HepG2 (cell line): ENCODE measurements around the gene ZNF581. TPM values are rescaled to one million over a fixed set of nuclear protein-coding genes. Genes with fewer than 3 reads are reported as not detected.
A peak's percentile ranks its signal among the peaks of the same experiment; 100 is the strongest.

Experiments used
- ATF1 ChIP-seq: IDR thresholded peaks from 2 replicates; pipeline ENCODE4 v1.6.1; 2016; ENCODE audit warnings: mild to moderate bottlenecking, control low read depth
- NR2C2 ChIP-seq: sonication (generic); formaldehyde crosslinking; IDR thresholded peaks from 2 replicates; pipeline ENCODE4 v1.4.0; 2020; ENCODE audit warnings: missing genetic modification reagents, mild to moderate bottlenecking, moderate library complexity, borderline replicate concordance
- ZNF558 ChIP-seq: sonication (generic); formaldehyde crosslinking; IDR thresholded peaks from 2 replicates; pipeline ENCODE4 v1.9.0; 2022; ENCODE audit warnings: mild to moderate bottlenecking, missing genetic modification reagents, borderline replicate concordance
- polyA plus RNA-seq, 8 experiments: library from polyadenylated mRNA; depleted of rRNA in 3 of 8; stranded (reverse) in 7 of 8; unstranded in 1 of 8; fragments of >200 nt; fragmentation: Illumina TruSeq in 4 of 8; extraction: Trizol in 4 of 8; gene quantifications; 2 replicates each; pipeline versions ENCODE4 v1.2.1 to v1.2.3, GENCODE V29; 2011 to 2016; ENCODE audit warnings: low read depth in 4 of 8, missing spikeins in 1 of 8, mixed read lengths in 1 of 8; ENCODE audit not compliant: insufficient read depth in 1 of 8
- total RNA-seq, 5 experiments: library from RNA; depleted of rRNA; stranded (reverse); fragments of >200 nt; fragmentation: Illumina TruSeq; extraction: Trizol; gene quantifications; 2 replicates each; pipeline ENCODE4 v1.2.3, GENCODE V29; 2016; ENCODE audit warnings: low read depth in 1 of 5
- TF ChIP-seq, protein P1 (sequence below), 2 experiments: sonication (generic) in 1 of 2; formaldehyde crosslinking in 1 of 2; IDR thresholded peaks; 2 replicates each; pipeline versions ENCODE4 v1.4.0 to v1.6.1; 2016 to 2020; ENCODE audit warnings: borderline replicate concordance in 1 of 2, low read depth in 1 of 2, mild to moderate bottlenecking in 1 of 2, missing genetic modification reagents in 1 of 2
- TF ChIP-seq, protein P2 (sequence below), 2 experiments: fragments of 450-650 bp in 1 of 2; sonication (generic) in 1 of 2; formaldehyde crosslinking in 1 of 2; IDR thresholded peaks; 2 replicates each; pipeline versions ENCODE4 v1.6.1 to v1.8.0; 2016 to 2022; ENCODE audit warnings: antibody characterized with exemption in 1 of 2, mild to moderate bottlenecking in 1 of 2, missing genetic modification reagents in 1 of 2
- TF ChIP-seq, protein P3 (sequence below): IDR thresholded peaks from 2 replicates; pipeline ENCODE4 v1.4.0; 2020; ENCODE audit warnings: mild to moderate bottlenecking, missing genetic modification reagents

ZNF581 gene
- total and polyA plus RNA-seq, 2 of the 13 experiments (the other 11 are each of a cell fraction or from before 2014, with no cell fraction given) = 19.6 to 49.5 TPM

DNA sequence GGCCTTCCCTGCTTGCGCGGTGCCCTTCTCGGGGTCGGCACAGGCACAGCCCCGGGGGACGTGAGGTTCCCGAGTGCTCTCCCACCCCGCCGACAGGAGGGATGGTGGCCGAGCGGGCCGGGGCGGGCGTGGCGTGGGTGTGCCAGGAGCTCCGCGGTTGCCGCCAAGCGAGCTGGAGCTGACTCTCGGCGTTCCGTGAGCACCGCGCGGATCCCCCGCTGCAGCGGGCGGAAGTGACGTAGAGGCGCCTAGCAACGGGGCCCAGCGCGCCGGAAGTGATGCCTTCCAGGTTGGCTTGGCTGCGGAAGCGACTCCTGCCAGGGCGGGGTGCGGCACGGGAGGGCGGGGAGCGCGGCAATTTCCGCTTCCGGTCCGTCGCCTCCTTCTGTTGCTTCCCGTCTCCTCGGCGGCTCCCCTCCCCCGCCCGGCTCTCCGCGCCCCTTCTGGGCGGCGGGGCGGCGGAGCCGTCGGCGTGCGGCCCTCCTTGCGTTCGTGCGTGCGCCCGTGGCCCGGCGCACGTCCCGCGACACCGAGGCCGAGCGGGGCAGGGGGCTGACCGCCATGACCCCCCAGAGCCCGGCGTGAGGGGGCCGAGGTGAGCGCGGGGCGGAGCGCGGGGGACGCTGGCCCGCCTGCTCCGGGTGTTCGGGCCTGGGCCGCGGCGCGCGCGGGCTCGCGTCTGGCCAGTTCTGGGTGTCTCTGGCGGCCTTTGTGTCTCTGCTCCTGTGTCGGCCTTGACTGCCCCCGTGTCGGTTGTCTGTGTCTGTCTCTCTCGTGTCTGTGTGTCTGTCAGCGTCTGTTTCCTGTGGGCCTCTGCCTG lies 31.6 kb downstream of the ZNF581 start, which contains the start of gene EPN1 (continued):
- TF ChIP-seq NR2C2 (CRISPR knock-in tag) (peak; percentile 96), ATF1 (CRISPR knock-in tag) (peak; percentile 84), ZNF558 (peak; percentile 38; the same call in 1 of the 2 replicates)
- TF ChIP-seq, protein P1, sequence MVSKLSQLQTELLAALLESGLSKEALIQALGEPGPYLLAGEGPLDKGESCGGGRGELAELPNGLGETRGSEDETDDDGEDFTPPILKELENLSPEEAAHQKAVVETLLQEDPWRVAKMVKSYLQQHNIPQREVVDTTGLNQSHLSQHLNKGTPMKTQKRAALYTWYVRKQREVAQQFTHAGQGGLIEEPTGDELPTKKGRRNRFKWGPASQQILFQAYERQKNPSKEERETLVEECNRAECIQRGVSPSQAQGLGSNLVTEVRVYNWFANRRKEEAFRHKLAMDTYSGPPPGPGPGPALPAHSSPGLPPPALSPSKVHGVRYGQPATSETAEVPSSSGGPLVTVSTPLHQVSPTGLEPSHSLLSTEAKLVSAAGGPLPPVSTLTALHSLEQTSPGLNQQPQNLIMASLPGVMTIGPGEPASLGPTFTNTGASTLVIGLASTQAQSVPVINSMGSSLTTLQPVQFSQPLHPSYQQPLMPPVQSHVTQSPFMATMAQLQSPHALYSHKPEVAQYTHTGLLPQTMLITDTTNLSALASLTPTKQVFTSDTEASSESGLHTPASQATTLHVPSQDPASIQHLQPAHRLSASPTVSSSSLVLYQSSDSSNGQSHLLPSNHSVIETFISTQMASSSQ (IDR thresholded peaks at IDR 0.05; ENCODE audit: low read depth) = no peak
- TF ChIP-seq, protein P1 (CRISPR knock-in tag; IDR thresholded peaks at IDR 0.05; ENCODE audit: borderline replicate concordance) = peak; percentile 64; the same call in 1 of the 2 replicates
- TF ChIP-seq, protein P2, sequence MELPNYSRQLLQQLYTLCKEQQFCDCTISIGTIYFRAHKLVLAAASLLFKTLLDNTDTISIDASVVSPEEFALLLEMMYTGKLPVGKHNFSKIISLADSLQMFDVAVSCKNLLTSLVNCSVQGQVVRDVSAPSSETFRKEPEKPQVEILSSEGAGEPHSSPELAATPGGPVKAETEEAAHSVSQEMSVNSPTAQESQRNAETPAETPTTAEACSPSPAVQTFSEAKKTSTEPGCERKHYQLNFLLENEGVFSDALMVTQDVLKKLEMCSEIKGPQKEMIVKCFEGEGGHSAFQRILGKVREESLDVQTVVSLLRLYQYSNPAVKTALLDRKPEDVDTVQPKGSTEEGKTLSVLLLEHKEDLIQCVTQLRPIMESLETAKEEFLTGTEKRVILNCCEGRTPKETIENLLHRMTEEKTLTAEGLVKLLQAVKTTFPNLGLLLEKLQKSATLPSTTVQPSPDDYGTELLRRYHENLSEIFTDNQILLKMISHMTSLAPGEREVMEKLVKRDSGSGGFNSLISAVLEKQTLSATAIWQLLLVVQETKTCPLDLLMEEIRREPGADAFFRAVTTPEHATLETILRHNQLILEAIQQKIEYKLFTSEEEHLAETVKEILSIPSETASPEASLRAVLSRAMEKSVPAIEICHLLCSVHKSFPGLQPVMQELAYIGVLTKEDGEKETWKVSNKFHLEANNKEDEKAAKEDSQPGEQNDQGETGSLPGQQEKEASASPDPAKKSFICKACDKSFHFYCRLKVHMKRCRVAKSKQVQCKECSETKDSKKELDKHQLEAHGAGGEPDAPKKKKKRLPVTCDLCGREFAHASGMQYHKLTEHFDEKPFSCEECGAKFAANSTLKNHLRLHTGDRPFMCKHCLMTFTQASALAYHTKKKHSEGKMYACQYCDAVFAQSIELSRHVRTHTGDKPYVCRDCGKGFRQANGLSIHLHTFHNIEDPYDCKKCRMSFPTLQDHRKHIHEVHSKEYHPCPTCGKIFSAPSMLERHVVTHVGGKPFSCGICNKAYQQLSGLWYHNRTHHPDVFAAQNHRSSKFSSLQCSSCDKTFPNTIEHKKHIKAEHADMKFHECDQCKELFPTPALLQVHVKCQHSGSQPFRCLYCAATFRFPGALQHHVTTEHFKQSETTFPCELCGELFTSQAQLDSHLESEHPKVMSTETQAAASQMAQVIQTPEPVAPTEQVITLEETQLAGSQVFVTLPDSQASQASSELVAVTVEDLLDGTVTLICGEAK (IDR thresholded peaks at IDR 0.05) = peak; percentile 91
- TF ChIP-seq, protein P2 (CRISPR knock-in tag; IDR thresholded peaks at IDR 0.05) = peak; percentile 26; the same call in 1 of the 2 replicates
- TF ChIP-seq, protein P3, sequence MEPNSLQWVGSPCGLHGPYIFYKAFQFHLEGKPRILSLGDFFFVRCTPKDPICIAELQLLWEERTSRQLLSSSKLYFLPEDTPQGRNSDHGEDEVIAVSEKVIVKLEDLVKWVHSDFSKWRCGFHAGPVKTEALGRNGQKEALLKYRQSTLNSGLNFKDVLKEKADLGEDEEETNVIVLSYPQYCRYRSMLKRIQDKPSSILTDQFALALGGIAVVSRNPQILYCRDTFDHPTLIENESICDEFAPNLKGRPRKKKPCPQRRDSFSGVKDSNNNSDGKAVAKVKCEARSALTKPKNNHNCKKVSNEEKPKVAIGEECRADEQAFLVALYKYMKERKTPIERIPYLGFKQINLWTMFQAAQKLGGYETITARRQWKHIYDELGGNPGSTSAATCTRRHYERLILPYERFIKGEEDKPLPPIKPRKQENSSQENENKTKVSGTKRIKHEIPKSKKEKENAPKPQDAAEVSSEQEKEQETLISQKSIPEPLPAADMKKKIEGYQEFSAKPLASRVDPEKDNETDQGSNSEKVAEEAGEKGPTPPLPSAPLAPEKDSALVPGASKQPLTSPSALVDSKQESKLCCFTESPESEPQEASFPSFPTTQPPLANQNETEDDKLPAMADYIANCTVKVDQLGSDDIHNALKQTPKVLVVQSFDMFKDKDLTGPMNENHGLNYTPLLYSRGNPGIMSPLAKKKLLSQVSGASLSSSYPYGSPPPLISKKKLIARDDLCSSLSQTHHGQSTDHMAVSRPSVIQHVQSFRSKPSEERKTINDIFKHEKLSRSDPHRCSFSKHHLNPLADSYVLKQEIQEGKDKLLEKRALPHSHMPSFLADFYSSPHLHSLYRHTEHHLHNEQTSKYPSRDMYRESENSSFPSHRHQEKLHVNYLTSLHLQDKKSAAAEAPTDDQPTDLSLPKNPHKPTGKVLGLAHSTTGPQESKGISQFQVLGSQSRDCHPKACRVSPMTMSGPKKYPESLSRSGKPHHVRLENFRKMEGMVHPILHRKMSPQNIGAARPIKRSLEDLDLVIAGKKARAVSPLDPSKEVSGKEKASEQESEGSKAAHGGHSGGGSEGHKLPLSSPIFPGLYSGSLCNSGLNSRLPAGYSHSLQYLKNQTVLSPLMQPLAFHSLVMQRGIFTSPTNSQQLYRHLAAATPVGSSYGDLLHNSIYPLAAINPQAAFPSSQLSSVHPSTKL (CRISPR knock-in tag) = peak; percentile 53
- TF ChIP-seq, all 625 proteins: peak for 200
